H9 (cell line): ENCODE measurements around the gene TRAK1. TPM values are rescaled to one million over a fixed set of nuclear protein-coding genes. Genes with fewer than 3 reads are reported as not detected.

Experiments
- DNase-seq: peaks from one replicate; pipeline ENCODE4 v3.0.0-alpha.2; 2017
- H2AFZ ChIP-seq: one replicate; pipeline ENCODE4 v1.6.1; 2013; ENCODE audit warnings: mild to moderate bottlenecking, low read length, control low read depth, moderate library complexity
- H2AK5ac ChIP-seq: 2 replicates; pipeline ENCODE4 v1.6.1; 2013; ENCODE audit warnings: low read length, control low read depth, mixed read lengths; ENCODE audit not compliant: insufficient read length
- H2BK120ac ChIP-seq: one replicate; pipeline ENCODE4 v1.6.1; 2013; ENCODE audit warnings: low read depth, mild to moderate bottlenecking, low read length, control low read depth, inconsistent platforms; ENCODE audit not compliant: poor library complexity, severe bottlenecking
- H2BK12ac ChIP-seq: 2 replicates; pipeline ENCODE4 v1.6.1; 2013; ENCODE audit warnings: low read length, control low read depth, mixed read lengths, low read depth; ENCODE audit not compliant: insufficient read length
- H2BK15ac ChIP-seq: 2 replicates; pipeline ENCODE4 v1.6.1; 2013; ENCODE audit warnings: low read depth, low read length, control low read depth
- H2BK20ac ChIP-seq: one replicate; pipeline ENCODE4 v1.6.1; 2013; ENCODE audit warnings: low read depth, mild to moderate bottlenecking, low read length, control low read depth, inconsistent platforms; ENCODE audit not compliant: poor library complexity, severe bottlenecking
- H2BK5ac ChIP-seq: 2 replicates; pipeline ENCODE4 v1.6.1; 2013; ENCODE audit warnings: low read length, control low read depth, mixed read lengths; ENCODE audit not compliant: insufficient read length
- H3K14ac ChIP-seq: 2 replicates; pipeline ENCODE4 v1.6.1; 2013; ENCODE audit warnings: low read length, control low read depth; ENCODE audit not compliant: insufficient read depth
- H3K18ac ChIP-seq: 2 replicates; pipeline ENCODE4 v1.6.1; 2013; ENCODE audit warnings: low read depth, mild to moderate bottlenecking, mixed read lengths, low read length, control low read depth; ENCODE audit not compliant: insufficient read length
- H3K23ac ChIP-seq: 2 replicates; pipeline ENCODE4 v1.6.1; 2013; ENCODE audit warnings: low read length, control low read depth, mixed read lengths, low read depth; ENCODE audit not compliant: insufficient read length
- H3K23me2 ChIP-seq: 2 replicates; pipeline ENCODE4 v1.6.1; 2013; ENCODE audit warnings: low read depth, mild to moderate bottlenecking, mixed read lengths, low read length, control low read depth; ENCODE audit not compliant: insufficient read length, poor library complexity, severe bottlenecking
- H3K27ac ChIP-seq: 2 replicates; pipeline ENCODE4 v1.5.1; 2013; ENCODE audit warnings: low read length, control low read depth, mixed read lengths, low read depth; ENCODE audit not compliant: insufficient read length
- H3K27me3 ChIP-seq: 2 replicates; pipeline ENCODE4 v1.6.1; 2013; ENCODE audit warnings: low read length, control low read depth, inconsistent platforms; ENCODE audit not compliant: insufficient read depth
- H3K4ac ChIP-seq: 2 replicates; pipeline ENCODE4 v1.6.1; 2013; ENCODE audit warnings: low read depth, mild to moderate bottlenecking, control low read depth, inconsistent platforms, low read length, moderate library complexity
- H3K4me1 ChIP-seq: 2 replicates; pipeline ENCODE4 v1.6.1; 2013; ENCODE audit warnings: low read length, control low read depth, inconsistent platforms; ENCODE audit not compliant: insufficient read depth
- H3K4me2 ChIP-seq: 2 replicates; pipeline ENCODE4 v1.6.1; 2013; ENCODE audit warnings: low read length, control low read depth, mixed read lengths; ENCODE audit not compliant: insufficient read length, insufficient read depth
- H3K56ac ChIP-seq: 2 replicates; pipeline ENCODE4 v1.6.1; 2013; ENCODE audit warnings: low read depth, mild to moderate bottlenecking, mixed read lengths, low read length, control low read depth; ENCODE audit not compliant: insufficient read length
- H3K79me1 ChIP-seq: 2 replicates; pipeline ENCODE4 v1.6.1; 2013; ENCODE audit warnings: low read depth, mild to moderate bottlenecking, moderate library complexity, low read length, control low read depth, inconsistent platforms; ENCODE audit not compliant: insufficient read depth, poor library complexity, severe bottlenecking
- H3K79me2 ChIP-seq: 2 replicates; pipeline ENCODE4 v1.6.1; 2013; ENCODE audit warnings: low read length, control low read depth, inconsistent platforms; ENCODE audit not compliant: insufficient read depth
- H3K9ac ChIP-seq: 2 replicates; pipeline ENCODE4 v1.6.1; 2013; ENCODE audit warnings: low read length, control low read depth, mixed read lengths; ENCODE audit not compliant: insufficient read length; ENCODE audit errors: extremely low read depth
- H3K9me3 ChIP-seq: one replicate; pipeline ENCODE4 v1.6.1; 2013; ENCODE audit warnings: low read depth, low read length, inconsistent platforms; ENCODE audit not compliant: control insufficient read depth
- H3T11ph ChIP-seq: one replicate; pipeline ENCODE4 v1.6.1; 2013; ENCODE audit warnings: mild to moderate bottlenecking, low read length, control low read depth, inconsistent platforms
- H4K20me1 ChIP-seq: one replicate; pipeline ENCODE4 v1.6.1; 2013; ENCODE audit not compliant: control insufficient read depth, insufficient read length, insufficient read depth
- H4K5ac ChIP-seq: 2 replicates; pipeline ENCODE4 v1.6.1; 2013; ENCODE audit warnings: low read depth, mild to moderate bottlenecking, mixed read lengths, low read length, control low read depth; ENCODE audit not compliant: insufficient read length
- H4K8ac ChIP-seq: replicated peaks from 2 replicates; pipeline ENCODE4 v1.6.1; 2013; ENCODE audit warnings: low read length, control low read depth, mixed read lengths, low read depth; ENCODE audit not compliant: insufficient read length
- H4K91ac ChIP-seq: 2 replicates; pipeline ENCODE4 v1.6.1; 2013; ENCODE audit warnings: low read depth, mild to moderate bottlenecking, moderate library complexity, mixed read lengths, low read length, control low read depth; ENCODE audit not compliant: insufficient read length
- H3K27ac Mint-ChIP-seq, 3 experiments: 2 replicates in 2 of 3; 3 replicates in 1 of 3; pipeline ENCODE4 v1.8.0; 2020 to 2021; ENCODE audit warnings: mixed read lengths in 3 of 3, mild to moderate bottlenecking in 1 of 3, moderate library complexity in 1 of 3
- H3K27me3 Mint-ChIP-seq: 2 replicates; pipeline ENCODE4 v1.8.0; 2021; ENCODE audit warnings: low read depth, mild to moderate bottlenecking, moderate library complexity, mixed read lengths
- H3K36me3 Mint-ChIP-seq, 3 experiments: 2 replicates in 2 of 3; 3 replicates in 1 of 3; pipeline ENCODE4 v1.8.0; 2020 to 2021; ENCODE audit warnings: low read depth in 3 of 3, mixed read lengths in 3 of 3; ENCODE audit not compliant: insufficient read depth in 1 of 3
- H3K4me1 Mint-ChIP-seq, 2 experiments: 2 replicates each; pipeline ENCODE4 v1.8.0; 2020; ENCODE audit warnings: mixed read lengths in 2 of 2
- H3K4me3 Mint-ChIP-seq, 2 experiments: 2 replicates in 1 of 2; 3 replicates in 1 of 2; pipeline ENCODE4 v1.8.0; 2020 to 2021; ENCODE audit warnings: mild to moderate bottlenecking in 2 of 2, mixed read lengths in 2 of 2, moderate library complexity in 1 of 2
- H3K9me3 Mint-ChIP-seq, 2 experiments: 2 replicates in 1 of 2; 3 replicates in 1 of 2; pipeline ENCODE4 v1.8.0; 2020; ENCODE audit warnings: mild to moderate bottlenecking in 2 of 2, mixed read lengths in 2 of 2, moderate library complexity in 1 of 2
- WGBS: extraction: QIAGEN DNeasy Blood & Tissue Kit; methylation state at CpG from one replicate; pipeline ENCODE4 v1.1.7; 2013; ENCODE audit warnings: missing lambda C conversion rate, low lambda C conversion rate, mixed read lengths; ENCODE audit not compliant: insufficient read length; ENCODE audit errors: extremely low coverage; 5-methylcytosine and 5-hydroxymethylcytosine counted together
- total RNA-seq: library from RNA; stranded (reverse); gene quantifications from 2 replicates; pipeline ENCODE4 v1.2.1, GENCODE V29; 2021
- TF ChIP-seq, protein P1 (sequence below): fragments of 200-600 bp; sonication (generic); conservative IDR thresholded peaks from 3 replicates; pipeline ENCODE4 v1.8.0; 2021; ENCODE audit warnings: antibody characterized with exemption, mild to moderate bottlenecking

The TRAK1 gene
- total RNA-seq, 1 experiment from 2014 or later = 34.2 TPM

- no peak overlapping the region for H2BK20ac ChIP-seq
- no peak for DNase-seq
- no peak overlapping the region for H2BK15ac ChIP-seq
- H3K23ac ChIP-seq = no peak overlapping the region
- H4K91ac ChIP-seq = no peak overlapping the region
- H3K4me1 ChIP-seq = peaks cover 4% of the 10 kb centered on the region; the same call in 1 of the 2 replicates
- no peak overlapping the region for H3K4me2 ChIP-seq
- H2BK12ac ChIP-seq = no peak overlapping the region
- peaks cover 3% of the 10 kb centered on the region for H3K79me1 ChIP-seq
- WGBS = no CpG with 5 or more reads among the region's 1 CpG
- no peak overlapping the region for H3K18ac ChIP-seq
- no peak overlapping the region for H3K56ac ChIP-seq
- no peak overlapping the region for H4K8ac ChIP-seq
- no peak overlapping the region for H3T11ph ChIP-seq
- H3K27ac ChIP-seq = no peak overlapping the region
- H2AFZ ChIP-seq = no peak overlapping the region
- H2BK120ac ChIP-seq = no peak overlapping the region
- H2AK5ac ChIP-seq = no peak overlapping the region
- TF ChIP-seq, protein P1, sequence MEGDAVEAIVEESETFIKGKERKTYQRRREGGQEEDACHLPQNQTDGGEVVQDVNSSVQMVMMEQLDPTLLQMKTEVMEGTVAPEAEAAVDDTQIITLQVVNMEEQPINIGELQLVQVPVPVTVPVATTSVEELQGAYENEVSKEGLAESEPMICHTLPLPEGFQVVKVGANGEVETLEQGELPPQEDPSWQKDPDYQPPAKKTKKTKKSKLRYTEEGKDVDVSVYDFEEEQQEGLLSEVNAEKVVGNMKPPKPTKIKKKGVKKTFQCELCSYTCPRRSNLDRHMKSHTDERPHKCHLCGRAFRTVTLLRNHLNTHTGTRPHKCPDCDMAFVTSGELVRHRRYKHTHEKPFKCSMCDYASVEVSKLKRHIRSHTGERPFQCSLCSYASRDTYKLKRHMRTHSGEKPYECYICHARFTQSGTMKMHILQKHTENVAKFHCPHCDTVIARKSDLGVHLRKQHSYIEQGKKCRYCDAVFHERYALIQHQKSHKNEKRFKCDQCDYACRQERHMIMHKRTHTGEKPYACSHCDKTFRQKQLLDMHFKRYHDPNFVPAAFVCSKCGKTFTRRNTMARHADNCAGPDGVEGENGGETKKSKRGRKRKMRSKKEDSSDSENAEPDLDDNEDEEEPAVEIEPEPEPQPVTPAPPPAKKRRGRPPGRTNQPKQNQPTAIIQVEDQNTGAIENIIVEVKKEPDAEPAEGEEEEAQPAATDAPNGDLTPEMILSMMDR = no peak
- H3K9ac ChIP-seq = no peak overlapping the region
- no peak overlapping the region for H3K4me3 Mint-ChIP-seq
- peaks cover 16 to 19% of the 10 kb centered on the region in 2 experiments; a peak in 4 of 5 replicates for H3K9me3 Mint-ChIP-seq
- H3K23me2 ChIP-seq = no peaks in the 10 kb centered on the region
- peaks cover 3% of the 10 kb centered on the region; the same call in 1 of the 2 replicates for H3K79me2 ChIP-seq
- H3K4ac ChIP-seq = no peak overlapping the region
- peak overlapping the region; percentile 45 to 88 (median 81); a peak in 6 of 7 replicates for H3K27ac Mint-ChIP-seq
- H3K27me3 ChIP-seq = no peaks in the 10 kb centered on the region
- H4K5ac ChIP-seq = no peak overlapping the region
- no peaks in the 10 kb centered on the region for H4K20me1 ChIP-seq
- no peaks in the 10 kb centered on the region for H3K27me3 Mint-ChIP-seq
- H3K14ac ChIP-seq = no peak overlapping the region
- no peaks in the 10 kb centered on the region for H3K9me3 ChIP-seq
- peaks cover 20 to 30% of the 10 kb centered on the region in 2 experiments for H3K4me1 Mint-ChIP-seq
- no peak overlapping the region for H2BK5ac ChIP-seq
- H3K36me3 Mint-ChIP-seq = peaks cover 0 to 20% (median 7%) of the 10 kb centered on the region in 3 experiments; a peak in 4 of 7 replicates
Measured at GRCh38 chr3:42080453-42080872, 10.7 kb upstream of the TRAK1 start.
